H7 (cell line): Measurements from ENCODE around the gene RP2. TPM values are rescaled to one million over a fixed set of nuclear protein-coding genes. Genes with fewer than 3 reads are reported as not detected.

Experiments
- DNase-seq: peaks from one replicate; pipeline ENCODE4 v3.0.0; 2012
- H3K27me3 ChIP-seq: 2 replicates; pipeline ENCODE4 v1.6.0; 2011; ENCODE audit warnings: mild to moderate bottlenecking, low read length; ENCODE audit not compliant: control insufficient read depth, insufficient read depth
- H3K36me3 ChIP-seq: replicated peaks from 2 replicates; pipeline ENCODE4 v1.5.1; 2011; ENCODE audit warnings: low read length; ENCODE audit not compliant: control insufficient read depth, insufficient read depth
- H3K4me3 ChIP-seq: 2 replicates; pipeline ENCODE4 v1.5.1; 2011; ENCODE audit warnings: low read depth, mild to moderate bottlenecking, control low read depth, low read length, moderate library complexity; ENCODE audit not compliant: insufficient read depth
- total RNA-seq: library from RNA; depleted of rRNA; stranded (reverse); fragments of >200 nt; shearing (Covaris generic); gene quantifications from 2 replicates; pipeline ENCODE4 v1.2.3, GENCODE V29; 2014

The RP2 gene
- total RNA-seq, 1 experiment from 2014 or later, result 22.1 TPM

GRCh38 chrX:46866726-46867125, 29.9 kb downstream of the RP2 start:
- Histone ChIP-seq H3K4me3 (no peak overlapping the region), H3K27me3 (no peaks in the 10 kb centered on the region), H3K36me3 (no peaks in the 10 kb centered on the region)
- no peak for DNase-seq

- Histone ChIP-seq H3K27me3 (no peaks in the 10 kb centered on the region), H3K4me3 (no peak overlapping the region), H3K36me3 (no peaks in the 10 kb centered on the region)
- DNase-seq, result peak; percentile 27
Measured at GRCh38 chrX:46873746-46874145, 36.9 kb downstream of the RP2 start.

GRCh38 chrX:46876901-46877300, 40.1 kb downstream of the RP2 start:
- Histone ChIP-seq H3K4me3 (no peak overlapping the region), H3K27me3 (no peaks in the 10 kb centered on the region), H3K36me3 (no peaks in the 10 kb centered on the region)
- DNase-seq, result no peak

- peak; percentile 19 for DNase-seq
- Histone ChIP-seq H3K36me3 (no peaks in the 10 kb centered on the region), H3K4me3 (no peak overlapping the region), H3K27me3 (no peaks in the 10 kb centered on the region)
Measured at GRCh38 chrX:46882266-46882665, 45.4 kb downstream of the RP2 start.

GRCh38 chrX:46884799-46885198, 48.0 kb downstream of the RP2 start:
- no peak for DNase-seq
- no peaks in the 10 kb centered on the region for H3K36me3 ChIP-seq
- no peaks in the 10 kb centered on the region for H3K27me3 ChIP-seq
- H3K4me3 ChIP-seq, result no peak overlapping the region

GRCh38 chrX:46898207-46898606, 61.4 kb downstream of the RP2 start:
- Histone ChIP-seq H3K27me3 (no peaks in the 10 kb centered on the region), H3K36me3 (no peaks in the 10 kb centered on the region), H3K4me3 (no peak overlapping the region)
- no peak for DNase-seq

- peak; percentile 62 for DNase-seq
- H3K36me3 ChIP-seq, result no peaks in the 10 kb centered on the region
- H3K4me3 ChIP-seq, result peak overlapping the region; percentile 35
- no peaks in the 10 kb centered on the region for H3K27me3 ChIP-seq
Measured at GRCh38 chrX:46903458-46904242, 66.8 kb downstream of the RP2 start.

- H3K4me3 ChIP-seq, result no peak overlapping the region
- H3K27me3 ChIP-seq, result no peaks in the 10 kb centered on the region
- no peak for DNase-seq
- H3K36me3 ChIP-seq, result no peaks in the 10 kb centered on the region
Measured at GRCh38 chrX:46904626-46905025, 67.8 kb downstream of the RP2 start.

- DNase-seq, result no peak
- Histone ChIP-seq H3K27me3 (peaks cover 3% of the 10 kb centered on the region; the same call in 1 of the 2 replicates), H3K4me3 (no peak overlapping the region), H3K36me3 (no peaks in the 10 kb centered on the region)
Measured at GRCh38 chrX:46910415-46910814, 73.6 kb downstream of the RP2 start.

- DNase-seq, result peak; percentile 86
- Histone ChIP-seq H3K4me3 (peak within 1 kb of the TSS; percentile 83), H3K27me3 (peaks cover 3% of the 10 kb centered on the region; the same call in 1 of the 2 replicates), H3K36me3 (no peaks in the 10 kb centered on the region)
Measured at GRCh38 chrX:46912098-46912602, 75.3 kb downstream of the RP2 start, which contains the start of gene JADE3. Gene JADE3 (plus strand): TSS chrX:46912421. CDS start chrX:46984895, 72,474 bp downstream.

GRCh38 chrX:46912603-46913491, 76.0 kb downstream of the RP2 start:
- Histone ChIP-seq H3K36me3 (no peaks in the 10 kb centered on the region), H3K27me3 (peaks cover 3% of the 10 kb centered on the region; the same call in 1 of the 2 replicates), H3K4me3 (peak overlapping the region; percentile 83)
- peak; percentile 85 for DNase-seq

- H3K27me3 ChIP-seq, result peaks cover 3% of the 10 kb centered on the region; the same call in 1 of the 2 replicates
- DNase-seq, result peak; percentile 30
- peak overlapping the region; percentile 83 for H3K4me3 ChIP-seq
- H3K36me3 ChIP-seq, result no peaks in the 10 kb centered on the region
Measured at GRCh38 chrX:46913667-46914066, 76.8 kb downstream of the RP2 start.

- Histone ChIP-seq H3K36me3 (no peaks in the 10 kb centered on the region), H3K27me3 (peaks cover 3% of the 10 kb centered on the region; the same call in 1 of the 2 replicates), H3K4me3 (no peak overlapping the region)
- no peak for DNase-seq
Measured at GRCh38 chrX:46916273-46916672, 79.4 kb downstream of the RP2 start.

GRCh38 chrX:46917622-46918021, 80.8 kb downstream of the RP2 start:
- no peak overlapping the region for H3K4me3 ChIP-seq
- DNase-seq, result no peak
- no peaks in the 10 kb centered on the region for H3K36me3 ChIP-seq
- peaks cover 1% of the 10 kb centered on the region; the same call in 1 of the 2 replicates for H3K27me3 ChIP-seq
